NCI-H1694 (cell line): ENCODE results near the gene SCN8A.
"Not testable (repeated sequence)": the region's sequence is repeated elsewhere in the genome, so short reads cannot be mapped to it uniquely, and the experiment has no call there.

ENCODE experiments used
- DNase-seq: peaks from one replicate; lab custom pipeline; 2025; lab: John Stamatoyannopoulos, UW

SCN8A gene

DNA sequence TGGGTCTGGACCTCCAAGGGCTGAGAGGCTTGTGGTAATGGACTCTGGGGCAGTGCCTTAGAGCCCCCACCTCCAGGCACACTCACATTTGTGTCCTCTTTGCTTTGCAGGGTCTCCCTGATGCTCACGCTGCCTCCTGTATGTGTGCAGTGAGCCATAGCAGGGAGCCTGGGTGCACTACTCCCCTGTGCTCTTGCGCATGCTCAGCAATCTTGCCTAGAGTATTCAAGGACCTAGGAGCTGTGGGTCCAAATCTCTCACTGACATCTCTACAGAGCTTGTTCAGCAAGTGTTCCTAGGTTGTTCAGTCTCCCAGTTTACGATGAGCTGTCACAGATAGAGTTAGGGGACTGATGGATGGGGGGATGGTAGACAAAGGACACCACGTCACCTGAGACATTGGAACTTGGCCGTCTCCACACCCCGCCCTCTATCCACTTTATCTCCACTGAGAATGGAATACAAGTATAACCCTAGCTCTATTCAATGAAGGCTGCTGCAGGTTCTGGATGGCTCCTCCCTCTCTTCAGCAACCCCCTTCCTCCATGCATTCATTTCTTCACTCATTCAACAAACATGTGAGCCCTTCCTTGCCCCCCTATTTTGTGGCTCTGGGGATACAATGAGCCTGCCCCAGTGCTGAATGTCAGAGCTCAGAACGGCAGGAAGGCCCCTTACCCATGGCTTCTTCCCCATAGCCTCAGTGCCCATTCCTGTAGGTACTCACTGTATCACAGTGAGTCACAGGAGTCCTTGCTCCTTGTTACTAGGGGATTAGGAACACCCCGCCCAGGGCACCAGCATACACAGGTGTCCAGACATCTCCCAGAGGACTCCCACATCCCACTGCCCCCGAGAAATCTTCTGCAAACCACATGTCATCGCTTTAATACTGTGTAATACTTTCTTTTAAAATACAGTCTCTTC lies 226.3 kb downstream of the SCN8A start:
- DNase-seq = no peak

DNA sequence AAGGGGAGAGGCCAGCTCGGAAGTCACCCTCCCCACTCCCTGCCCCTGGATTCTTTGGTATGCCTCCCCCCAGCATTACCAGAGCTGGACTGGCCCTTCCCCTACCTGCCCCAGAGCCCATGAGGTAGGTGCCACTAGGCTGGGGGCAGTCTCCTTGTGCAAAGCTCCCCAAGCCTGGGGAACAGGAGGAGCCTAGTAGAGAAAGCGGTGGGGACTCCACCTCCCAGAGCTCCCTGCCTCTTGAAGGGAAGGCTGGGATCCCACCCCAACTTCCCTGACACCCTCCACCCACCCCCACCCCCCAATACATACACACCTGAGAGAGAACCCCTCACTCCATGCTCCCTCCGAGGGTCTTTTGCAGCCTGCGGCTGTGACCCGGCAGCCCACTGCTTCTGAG lies 227.1 kb downstream of the SCN8A start:
- DNase-seq = no peak

DNA sequence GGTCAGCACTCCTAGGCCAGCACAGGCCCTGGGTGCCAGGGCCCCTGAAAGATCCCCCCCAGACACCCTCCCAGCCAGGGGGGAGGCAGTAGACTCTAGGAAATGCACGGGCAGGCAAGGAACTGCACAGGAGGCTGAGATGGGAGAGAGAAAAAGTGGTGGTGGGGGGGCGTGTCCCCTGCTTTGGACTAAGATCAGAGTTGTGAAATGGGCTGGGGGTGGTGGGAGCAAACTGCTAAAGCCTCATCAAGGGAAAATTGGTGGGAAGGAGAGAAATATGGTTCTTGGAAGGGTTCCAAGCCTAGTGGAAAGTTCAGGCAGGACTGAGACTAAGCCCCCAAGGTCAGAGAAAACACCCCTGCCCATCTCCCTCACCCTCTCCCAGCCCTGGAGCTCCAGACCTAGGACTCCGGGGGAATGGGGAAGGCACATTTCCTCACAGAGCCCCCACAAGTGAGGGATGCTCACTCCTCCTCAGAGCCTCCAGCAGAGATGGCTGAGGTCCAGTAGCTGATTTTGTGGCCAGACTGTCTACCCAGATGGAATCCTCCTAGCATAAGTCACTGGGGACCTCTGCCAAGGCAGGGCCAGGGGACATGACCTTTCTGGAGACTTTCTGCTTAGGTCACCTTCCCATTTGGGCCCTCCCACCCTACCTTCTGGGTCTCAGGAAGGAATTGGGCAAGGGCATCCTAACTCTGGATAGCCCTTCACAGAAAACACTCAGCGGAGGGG lies 227.7 kb downstream of the SCN8A start:
- DNase-seq = no peak

DNA sequence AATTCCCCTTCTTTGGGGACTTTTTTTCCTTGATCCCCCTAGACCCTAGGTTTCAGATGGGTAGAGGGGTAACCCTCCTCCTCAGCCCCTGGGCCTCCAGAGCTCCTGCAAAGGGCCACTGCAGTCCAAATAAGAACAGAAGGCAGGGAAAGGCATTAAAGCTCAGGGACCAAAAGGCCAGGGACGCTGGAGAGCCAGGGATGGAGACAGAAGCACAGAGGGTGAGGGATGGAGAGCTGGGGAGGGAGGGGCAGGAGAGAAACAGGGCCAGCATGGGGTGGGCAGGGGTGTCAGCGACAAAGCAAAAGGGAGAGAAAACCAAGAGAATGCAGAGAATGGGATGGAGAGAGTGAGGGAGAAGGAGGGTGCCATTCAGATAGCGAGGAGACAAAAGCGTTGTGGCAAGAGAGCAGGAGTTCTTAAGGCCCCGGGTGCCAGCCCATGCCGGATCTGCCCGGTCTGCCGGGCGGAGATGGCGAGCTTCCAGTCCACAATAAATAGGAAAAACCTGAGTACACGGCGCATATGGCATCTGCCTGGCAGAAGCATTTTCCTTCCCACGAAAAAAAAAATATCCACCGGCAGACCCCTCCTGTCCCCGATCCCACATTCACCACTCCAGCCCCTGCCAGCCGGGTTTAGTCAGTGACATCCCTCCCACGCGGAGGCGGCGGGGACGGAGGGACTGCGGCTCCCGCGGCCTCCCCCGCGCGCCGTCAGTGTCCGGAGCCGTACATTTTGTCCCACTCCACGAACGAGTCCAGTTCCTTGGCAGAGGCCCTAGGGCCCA lies 228.9 kb downstream of the SCN8A start:
- no peak for DNase-seq

DNA sequence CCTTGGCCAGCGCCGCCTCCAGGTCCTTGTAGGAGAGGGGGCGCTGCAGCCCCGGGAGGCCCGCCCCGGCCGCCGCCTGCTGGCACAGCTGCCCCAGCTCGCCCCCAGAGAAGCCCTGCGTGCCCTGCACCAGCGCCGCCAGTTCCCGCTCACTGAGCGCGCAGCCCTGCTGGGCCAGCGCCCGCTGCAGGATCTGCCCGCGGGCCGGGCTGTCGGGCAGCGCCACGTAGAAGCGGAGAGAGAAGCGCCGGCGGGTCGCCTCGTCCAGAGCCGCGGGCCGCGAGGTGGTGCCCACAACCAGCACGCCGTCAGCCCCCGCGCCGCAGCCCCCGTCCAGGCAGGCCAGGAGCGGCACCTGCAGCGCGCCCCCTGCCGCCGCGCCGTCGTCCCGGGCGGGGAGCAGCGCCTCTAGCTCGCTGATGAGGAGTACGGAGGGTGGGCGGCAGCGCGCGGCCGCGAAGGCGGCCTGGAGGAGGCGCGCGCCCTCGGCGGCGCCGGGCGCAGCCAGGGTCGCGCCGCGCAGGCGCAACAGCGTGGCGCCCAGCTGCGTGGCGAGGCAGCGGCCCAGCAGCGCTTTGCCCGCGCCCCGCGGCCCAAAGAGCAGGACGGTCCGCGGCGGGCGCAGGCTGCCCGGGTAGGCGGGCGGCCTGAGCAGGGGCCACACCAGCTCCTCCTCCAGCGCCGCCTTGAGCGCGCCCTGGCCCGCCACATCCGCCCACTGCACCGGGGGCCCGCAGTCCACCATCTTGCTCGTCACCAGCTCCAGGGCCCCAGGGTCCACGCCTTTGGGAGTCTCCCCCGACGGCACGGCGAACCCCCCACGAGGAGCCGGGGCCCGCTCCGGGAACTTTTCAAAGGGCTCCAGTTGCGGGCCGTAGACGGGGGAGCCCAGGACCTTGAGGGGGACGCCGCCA lies 229.8 kb downstream of the SCN8A start:
- peak; percentile 55 for DNase-seq

DNA sequence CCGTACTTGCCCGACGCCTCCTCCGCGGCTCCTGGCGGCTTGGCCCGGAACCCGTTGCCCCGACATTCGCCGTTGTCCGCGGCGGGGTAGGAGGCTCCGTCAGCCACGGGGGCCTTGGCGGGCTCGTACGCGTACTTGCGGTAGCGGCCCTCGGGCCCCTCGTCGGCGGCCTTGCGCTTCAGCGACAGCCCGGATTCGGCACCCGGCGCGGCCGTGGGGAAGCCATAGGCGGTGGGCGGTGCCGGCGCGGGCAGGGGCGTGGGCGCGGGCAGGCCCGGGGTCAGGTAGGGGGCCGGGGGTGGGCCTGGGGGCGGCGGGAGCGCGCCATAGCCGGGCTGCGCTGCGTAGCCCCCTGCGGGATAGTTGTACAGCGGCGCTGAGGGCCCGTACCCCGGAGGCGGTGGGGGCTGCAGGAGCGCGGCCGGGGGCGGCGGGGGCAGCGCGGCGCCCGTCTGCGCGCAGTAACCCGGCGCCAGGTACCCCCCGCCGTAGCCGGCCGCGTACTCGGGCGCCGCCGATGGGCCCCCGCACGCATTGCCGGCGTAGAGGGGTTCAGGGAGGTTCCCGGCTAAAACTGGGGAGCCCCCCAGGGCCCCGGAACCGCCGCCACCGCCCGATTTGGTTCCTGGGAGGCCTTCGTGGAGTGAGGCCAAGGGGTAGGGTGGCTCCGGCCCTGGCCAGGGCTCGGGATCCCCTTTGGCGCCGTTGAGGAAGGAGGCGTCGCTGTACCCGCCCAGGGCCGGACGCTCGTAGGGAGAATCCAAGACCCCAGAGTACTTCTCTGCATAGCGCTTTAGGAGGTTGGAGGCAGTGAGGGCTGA lies 230.6 kb downstream of the SCN8A start:
- DNase-seq = no peak

DNA sequence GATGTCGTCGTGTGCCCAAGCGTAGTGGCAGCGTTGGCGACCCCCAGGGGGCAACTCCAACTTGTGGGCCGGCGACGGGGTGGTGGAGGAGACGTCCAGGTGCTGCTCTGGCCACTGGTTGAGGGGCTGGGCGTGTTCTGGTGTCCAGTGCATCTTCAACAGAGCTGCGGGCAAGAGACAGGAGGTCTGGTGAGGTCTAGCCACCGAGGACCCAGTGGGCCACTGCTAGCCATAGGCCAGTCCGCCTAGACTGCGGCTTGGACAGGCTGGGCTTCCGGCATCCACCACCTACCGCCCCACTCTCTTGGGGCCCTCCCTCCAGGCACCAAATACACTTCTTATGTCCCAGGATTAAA lies 231.2 kb downstream of the SCN8A start:
- no peak for DNase-seq

DNA sequence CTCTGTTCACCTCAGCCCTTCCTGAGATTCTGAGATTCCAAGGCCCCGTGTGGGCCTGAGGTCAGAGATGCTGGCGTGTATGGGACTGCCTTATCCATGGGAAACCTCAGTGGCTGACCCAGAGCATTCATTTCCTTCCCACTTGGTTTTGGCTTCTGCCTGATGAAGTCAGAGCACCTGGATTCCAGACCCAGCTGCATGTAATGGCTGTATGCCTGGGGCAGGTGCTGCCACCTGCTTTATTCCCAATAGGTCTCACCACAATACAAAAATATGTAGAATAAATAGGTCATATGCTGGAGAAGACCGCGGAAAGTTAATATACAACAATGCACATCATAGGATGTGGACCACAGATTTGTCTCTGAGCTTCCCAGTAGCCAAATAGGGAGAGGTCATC lies 231.9 kb downstream of the SCN8A start:
- no peak for DNase-seq

DNA sequence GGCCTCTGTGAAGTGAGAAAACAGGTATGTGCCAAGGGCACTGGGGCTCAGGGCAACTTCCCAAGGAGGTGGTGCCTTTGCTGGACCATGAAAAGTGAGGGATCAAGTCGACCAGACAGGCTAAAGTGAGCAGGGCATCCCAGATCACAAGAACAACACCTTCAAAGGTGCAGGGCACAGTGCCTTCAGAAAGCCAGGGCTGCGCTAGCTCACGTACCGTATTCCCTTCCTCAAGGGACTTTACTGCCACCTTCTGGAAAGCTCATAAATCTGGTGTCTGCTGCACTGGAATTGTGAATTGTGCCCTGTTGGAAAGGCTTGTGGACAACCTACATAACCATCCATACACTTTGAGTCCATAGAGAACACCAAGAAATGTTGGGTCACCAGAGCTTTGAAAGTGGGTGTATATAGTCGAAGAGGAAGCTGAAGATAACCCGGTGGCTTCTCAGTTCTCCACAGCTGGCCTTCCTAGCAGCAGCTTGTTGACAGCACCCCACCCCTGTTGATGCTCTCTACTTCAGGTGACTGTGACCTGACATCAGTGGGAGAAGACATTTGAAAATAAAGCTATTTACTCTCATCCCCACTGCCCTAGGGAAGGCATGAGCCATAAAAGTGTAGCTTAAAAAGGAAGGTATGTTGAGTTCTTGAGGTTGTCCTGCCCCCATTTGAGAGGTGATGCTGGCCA lies 233.0 kb downstream of the SCN8A start:
- DNase-seq = peak; percentile 40

DNA sequence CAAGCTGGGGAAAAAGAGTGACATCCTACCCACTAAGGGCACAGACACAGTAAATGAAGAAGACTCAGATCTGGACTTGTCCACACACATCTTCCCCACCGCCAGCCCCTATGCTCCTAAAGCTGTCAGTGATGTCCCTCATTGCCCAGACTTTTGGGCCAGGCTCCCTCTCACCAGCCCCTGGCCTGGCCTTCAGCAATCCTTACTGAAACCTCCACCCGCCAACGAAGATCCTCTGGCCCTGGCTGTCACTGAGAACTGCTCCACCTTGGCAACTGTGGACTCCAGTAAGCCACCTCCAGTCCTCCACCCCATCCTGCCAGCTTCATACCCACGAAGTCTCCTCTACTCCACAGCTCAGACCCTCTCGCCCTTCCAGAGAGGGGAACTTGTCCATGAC lies 234.2 kb downstream of the SCN8A start:
- DNase-seq = no peak

DNA sequence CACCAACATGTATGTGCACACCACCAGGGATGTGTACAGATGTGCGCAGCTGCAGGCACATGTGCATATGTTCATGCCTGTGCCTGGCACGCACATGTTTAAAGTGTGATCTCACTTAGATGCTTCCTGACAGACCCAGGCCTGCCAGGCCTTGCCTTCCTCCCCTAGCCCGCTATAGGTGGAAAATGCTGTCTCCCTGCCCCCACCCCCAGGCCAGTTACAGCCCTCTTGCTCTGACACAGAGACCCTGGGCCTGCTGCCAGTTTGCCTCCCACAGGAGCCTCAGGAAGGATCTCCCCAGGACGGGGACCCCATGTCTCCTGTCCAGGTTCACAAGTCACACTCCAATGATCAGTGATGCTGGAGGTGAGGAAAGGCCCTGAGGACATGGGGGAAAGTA lies 235.8 kb downstream of the SCN8A start:
- no peak for DNase-seq

DNA sequence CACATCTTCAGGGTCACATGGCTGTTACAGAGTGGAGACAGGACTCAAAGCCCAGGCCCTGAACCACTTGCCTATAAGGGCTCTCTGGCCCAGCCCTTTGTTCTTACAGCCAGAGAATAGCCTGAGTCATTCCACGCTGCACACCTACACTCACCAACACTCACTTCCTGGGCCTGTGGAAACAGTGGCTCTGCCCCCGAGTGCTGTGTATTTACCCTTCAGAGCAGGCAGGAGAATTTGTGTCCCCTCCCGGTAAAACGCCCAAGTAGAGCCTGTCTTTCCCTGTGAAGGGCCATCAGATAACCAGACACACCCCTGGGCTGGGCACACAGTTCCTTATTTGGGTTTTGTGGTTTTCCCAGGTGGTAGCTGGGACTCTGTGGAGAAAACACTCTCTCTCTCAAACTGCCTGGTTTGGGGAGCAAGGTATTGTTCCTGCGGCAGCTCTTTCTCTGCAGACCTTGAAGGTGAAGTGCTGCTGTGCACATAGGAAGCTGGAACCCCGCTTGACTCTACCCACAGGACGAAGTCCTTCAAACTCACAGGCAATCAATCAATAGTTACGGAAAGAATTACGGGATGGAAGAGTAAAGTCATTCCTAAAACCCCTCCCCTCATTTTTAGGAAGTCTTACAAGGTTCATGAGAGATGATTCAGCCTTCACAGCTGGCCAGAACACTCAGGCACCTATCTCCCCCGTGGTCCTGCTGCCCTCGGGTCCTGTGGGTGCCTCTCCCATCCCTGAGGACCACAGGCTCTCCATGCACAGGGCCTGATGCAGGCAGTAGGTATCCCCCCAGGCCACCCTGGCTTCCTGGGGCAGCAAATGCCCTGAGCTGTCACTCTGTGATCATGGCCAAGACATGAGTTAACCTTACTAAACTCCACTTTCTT lies 237.1 kb downstream of the SCN8A start:
- DNase-seq = no peak

DNA sequence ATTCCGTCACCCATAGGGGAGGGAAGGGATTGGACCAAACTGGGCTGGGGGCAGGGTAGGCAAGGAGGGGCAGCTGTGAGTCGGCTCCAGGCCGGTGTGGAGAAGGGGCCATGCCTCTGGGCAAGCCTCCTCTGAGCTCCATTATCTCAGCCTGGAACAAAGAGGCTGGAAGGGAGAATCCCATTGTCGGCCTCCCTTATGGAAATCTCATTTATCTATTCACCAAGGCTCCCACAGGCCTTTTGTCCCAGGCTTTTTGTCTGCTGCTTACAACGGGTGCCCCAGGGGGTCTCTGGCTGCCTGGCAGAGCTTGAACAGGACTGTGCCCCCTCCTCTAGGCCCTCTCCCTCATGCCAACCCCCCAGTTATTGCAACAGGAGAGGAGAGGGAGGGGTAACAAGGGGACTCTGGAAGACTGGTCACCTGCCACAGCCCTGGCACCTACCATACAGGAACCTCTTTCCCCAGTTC lies 238.0 kb downstream of the SCN8A start:
- no peak for DNase-seq

DNA sequence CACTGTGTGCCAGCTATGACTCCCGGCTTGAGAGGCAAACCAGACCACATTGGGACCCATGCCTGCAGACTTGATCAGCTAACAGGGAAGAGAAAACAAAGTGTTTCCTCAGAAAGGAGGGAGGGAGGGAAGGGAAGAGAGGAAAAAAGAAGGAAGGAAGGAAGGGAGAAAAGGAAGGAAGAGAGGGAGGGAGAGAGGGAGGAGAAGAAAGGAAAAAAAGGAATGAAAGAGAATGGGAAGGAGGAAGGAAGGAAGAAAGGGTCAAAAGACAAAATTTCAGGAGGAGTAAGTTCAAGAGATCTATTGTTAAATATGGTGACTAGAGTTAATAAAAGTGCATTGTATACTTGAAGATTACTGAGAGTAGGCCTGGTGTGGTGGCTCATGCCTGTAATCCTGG lies 238.6 kb downstream of the SCN8A start:
- DNase-seq = no peak

DNA sequence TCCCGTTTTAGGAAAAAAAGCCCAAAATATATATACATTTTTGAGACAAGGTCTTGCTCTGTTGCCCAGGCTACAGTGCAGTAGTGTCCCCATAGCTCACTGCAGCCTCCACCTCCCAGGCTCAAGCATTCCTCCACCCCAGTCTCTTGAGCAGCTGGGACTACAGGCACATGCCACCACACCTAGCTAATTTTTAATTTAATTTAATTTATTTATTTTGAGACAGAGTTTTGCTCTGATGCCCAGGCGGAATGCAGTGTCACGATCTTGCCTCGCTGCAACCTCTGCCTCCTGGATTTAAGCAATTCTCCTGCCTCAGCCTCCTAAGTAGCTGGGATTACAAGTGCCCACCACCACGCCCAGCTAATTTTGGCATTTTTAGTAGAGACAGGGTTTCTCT lies 240.8 kb downstream of the SCN8A start:
- not testable (repeated sequence) for DNase-seq

DNA sequence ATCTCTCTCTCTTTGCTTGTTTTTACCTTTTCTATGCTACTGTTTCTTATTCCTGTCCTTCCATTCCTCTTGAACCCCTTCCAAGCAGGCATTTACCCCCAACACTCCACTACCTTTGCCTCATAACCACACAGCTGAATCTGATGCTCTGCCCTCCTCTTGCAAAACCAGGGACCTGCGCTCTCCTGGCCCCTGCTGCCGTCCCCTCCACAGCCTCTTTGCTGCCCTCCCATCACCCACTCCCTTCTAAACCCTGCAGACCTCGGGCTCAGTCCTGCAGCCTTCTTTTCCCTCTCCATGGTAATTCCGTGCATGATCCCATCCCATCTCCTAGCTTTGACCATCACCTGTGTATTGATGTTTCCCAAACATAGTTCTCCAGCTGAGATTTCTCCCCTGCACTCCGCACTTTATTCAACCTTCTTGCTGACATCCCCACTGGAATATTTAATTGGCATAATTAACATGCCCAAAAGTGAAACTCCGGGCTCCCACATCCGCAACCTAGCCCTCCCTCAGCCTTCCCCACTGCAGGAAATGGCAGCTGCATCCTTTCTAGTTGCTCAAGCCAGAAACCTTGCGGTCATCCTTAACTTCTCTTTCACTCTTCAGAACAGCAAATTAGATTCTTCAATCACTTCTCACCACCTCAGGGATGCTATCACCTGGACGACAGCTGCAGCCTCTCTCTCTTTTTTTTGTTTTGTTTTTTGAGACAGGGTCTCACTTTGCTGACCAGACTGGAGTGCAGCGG lies 241.5 kb downstream of the SCN8A start:
- DNase-seq = no peak

DNA sequence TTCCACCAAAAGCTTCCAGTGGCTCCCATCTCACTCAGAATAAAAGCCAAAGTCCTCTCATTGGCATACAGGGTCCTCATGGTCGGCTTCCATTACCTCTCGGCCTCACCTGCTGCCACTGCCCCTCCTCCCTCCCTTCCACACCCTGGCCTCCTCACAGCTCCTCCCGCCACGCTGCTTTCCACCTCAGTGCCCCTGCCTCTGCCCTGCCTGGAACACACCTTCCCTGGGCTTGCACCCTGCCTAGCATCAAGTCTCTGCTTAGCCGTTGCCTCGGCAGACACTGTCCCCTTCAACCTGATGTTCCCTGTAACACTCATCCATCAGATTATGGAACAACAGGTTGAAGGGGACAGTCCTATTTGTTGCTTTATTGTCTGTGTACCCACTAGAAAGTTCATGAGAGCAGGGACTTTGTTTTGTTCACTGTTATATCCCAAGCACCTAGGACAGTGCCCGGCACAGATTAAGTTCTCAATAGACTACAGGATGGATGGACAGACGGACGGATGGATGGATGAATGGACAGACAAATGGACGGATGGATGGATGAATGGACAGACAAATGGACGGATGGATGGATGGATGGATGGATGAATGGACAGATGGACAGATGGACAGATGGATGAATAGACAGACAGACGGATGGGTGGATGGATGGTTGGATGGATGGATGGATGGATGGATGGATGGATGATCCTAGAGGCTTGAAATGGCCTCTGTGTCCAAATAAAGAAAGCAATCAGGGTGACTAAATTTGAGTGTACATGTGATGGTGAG lies 242.6 kb downstream of the SCN8A start:
- DNase-seq = no peak
